ENCODE measurements around the gene RNF7.

DNA sequence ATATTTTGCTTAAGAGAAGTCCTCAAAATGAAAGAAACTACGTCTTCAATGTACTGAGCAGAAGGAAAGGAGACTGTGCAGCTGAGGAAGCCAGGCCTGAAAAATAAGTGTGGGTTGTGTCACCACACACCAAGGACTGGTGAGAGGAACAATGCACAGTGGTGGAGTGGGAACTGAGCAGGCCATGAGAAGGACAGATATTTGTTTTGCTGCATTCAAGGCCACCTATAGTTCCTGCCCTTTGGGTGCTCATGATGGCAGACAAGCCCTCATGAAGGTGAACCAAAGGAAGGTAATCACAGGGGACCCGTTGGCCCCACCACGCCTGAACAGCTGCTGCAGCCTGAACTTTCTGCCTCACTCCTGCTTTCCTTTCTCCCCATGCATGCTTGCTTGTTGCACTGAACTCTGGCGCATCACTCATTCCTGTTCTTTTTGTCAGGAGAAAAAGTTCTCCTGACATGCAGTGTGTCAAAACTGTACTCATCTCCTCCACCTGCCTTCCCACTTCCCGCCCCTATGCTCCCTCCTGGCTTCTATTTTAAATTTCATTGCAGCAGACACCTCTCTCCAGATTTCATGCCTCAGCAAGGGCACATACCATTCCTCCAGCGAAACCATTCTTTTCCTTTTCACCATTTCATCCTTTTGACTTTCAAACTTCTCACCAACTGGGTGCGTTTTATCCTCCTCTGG is 2.2 kb upstream of the RNF7 start:
- TF ChIP-seq, protein P1, sequence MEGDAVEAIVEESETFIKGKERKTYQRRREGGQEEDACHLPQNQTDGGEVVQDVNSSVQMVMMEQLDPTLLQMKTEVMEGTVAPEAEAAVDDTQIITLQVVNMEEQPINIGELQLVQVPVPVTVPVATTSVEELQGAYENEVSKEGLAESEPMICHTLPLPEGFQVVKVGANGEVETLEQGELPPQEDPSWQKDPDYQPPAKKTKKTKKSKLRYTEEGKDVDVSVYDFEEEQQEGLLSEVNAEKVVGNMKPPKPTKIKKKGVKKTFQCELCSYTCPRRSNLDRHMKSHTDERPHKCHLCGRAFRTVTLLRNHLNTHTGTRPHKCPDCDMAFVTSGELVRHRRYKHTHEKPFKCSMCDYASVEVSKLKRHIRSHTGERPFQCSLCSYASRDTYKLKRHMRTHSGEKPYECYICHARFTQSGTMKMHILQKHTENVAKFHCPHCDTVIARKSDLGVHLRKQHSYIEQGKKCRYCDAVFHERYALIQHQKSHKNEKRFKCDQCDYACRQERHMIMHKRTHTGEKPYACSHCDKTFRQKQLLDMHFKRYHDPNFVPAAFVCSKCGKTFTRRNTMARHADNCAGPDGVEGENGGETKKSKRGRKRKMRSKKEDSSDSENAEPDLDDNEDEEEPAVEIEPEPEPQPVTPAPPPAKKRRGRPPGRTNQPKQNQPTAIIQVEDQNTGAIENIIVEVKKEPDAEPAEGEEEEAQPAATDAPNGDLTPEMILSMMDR (optimal IDR thresholded peaks at IDR 0.05 in 1 of 3, IDR thresholded peaks at IDR 0.05 in 1 of 3, conservative IDR thresholded peaks at IDR 0.05 in 1 of 3; ENCODE audit: extremely low read depth in 1 of 3, insufficient read depth in 2 of 3, low read length in 3 of 3): no peak
- no peak for TF ChIP-seq EZH2 (IDR thresholded peaks at IDR 0.05; ENCODE audit: low read length)

Data from keratinocyte (primary cell).